RWPE1 (cell line): ENCODE results near the gene TCAP.

ENCODE experiments used
- CTCF ChIA-PET: fragments of 350-600 bp; sonication (Branson Sonifier 250); formaldehyde crosslinking; extraction: SDS; loops from one replicate; lab custom pipeline; 2021; lab: Yijun Ruan, JAX
- POLR2A ChIA-PET: fragments of 400-600 bp; formaldehyde crosslinking; extraction: SDS; loops from one replicate; lab custom pipeline; 2020; ENCODE audit warnings: antibody characterized with exemption; ENCODE audit not compliant: low non-redundant PET; lab: Yijun Ruan, JAX
- DNase-seq: peaks from one replicate; pipeline ENCODE4 v3.0.0; 2012; ENCODE audit warnings: low spot score
- H3K27ac ChIP-seq: fragments of 450-650 bp; 2 replicates; pipeline ENCODE4 v1.5.1; 2017
- CTCF ChIP-seq: fragments of 450-650 bp; conservative IDR thresholded peaks from 2 replicates; pipeline ENCODE4 v1.5.1; 2017; ENCODE audit warnings: low read depth, mild to moderate bottlenecking

Gene TCAP

GRCh38 chr17:39674179-39674578 is 9.0 kb downstream of the TCAP start:
- ChIA-PET CTCF (interaction anchor here (0.7 to 1.8 kb wide), 3 partner anchors 8 to 66 kb away, joined by 3 to 6 read pairs (median 5); partner anchors contain the start of gene TCAP), POLR2A (no interaction called here)
- no peak overlapping the region for H3K27ac ChIP-seq
- DNase-seq: no peak
- no peak for TF ChIP-seq CTCF

- POLR2A ChIA-PET: no interaction called here
- CTCF ChIA-PET: interaction anchor here (0.6 to 1.8 kb wide), 3 partner anchors 9 to 14 kb away, joined by 3 to 6 read pairs (median 5); partner anchors contain the start of gene TCAP
- no peak for TF ChIP-seq CTCF
- H3K27ac ChIP-seq: peak overlapping the region; percentile 17
- no peak for DNase-seq
Observed at GRCh38 chr17:39674702-39675389, 9.7 kb downstream of the TCAP start.

GRCh38 chr17:39675390-39676082 is 10.4 kb downstream of the TCAP start:
- no peak for TF ChIP-seq CTCF
- POLR2A ChIA-PET: no interaction called here
- peak overlapping the region; percentile 17 for H3K27ac ChIP-seq
- CTCF ChIA-PET: interaction anchor here (0.6 to 1.8 kb wide), 5 partner anchors 10 to 54 kb away, joined by 3 to 6 read pairs (median 3); partner anchors contain the start of gene TCAP
- no peak for DNase-seq

- ChIA-PET POLR2A (no interaction called here), CTCF (interaction anchor here (0.6 to 1.8 kb wide), 4 partner anchors 10 to 54 kb away, joined by 3 to 5 read pairs (median 3); partner anchors contain the start of gene TCAP)
- no peak for DNase-seq
- H3K27ac ChIP-seq: peak overlapping the region; percentile 17
- no peak for TF ChIP-seq CTCF
Observed at GRCh38 chr17:39676198-39676819, 11.2 kb downstream of the TCAP start.

- ChIA-PET CTCF (no interaction called here), POLR2A (no interaction called here)
- DNase-seq: no peak
- H3K27ac ChIP-seq: 0 out of 2 replicates have a peak overlapping the region, but pooled peaks have one; percentile 19
- TF ChIP-seq CTCF: no peak
Observed at GRCh38 chr17:39677072-39677471, 11.9 kb downstream of the TCAP start.
